Spleen (tissue), 7 donors: Measurements from ENCODE around the gene FGFBP1.

Experiments
- POLR2A ChIP-seq, 3 donors: fragments of 450-650 bp; IDR thresholded peaks; one replicate each; pipeline ENCODE4 v1.5.1; 2017; ENCODE audit warnings: antibody characterized with exemption in 3 of 3, mild to moderate bottlenecking in 1 of 3
- TF ChIP-seq, protein P1 (sequence below), 11 experiments: fragments of 200-600 bp in 7 of 11; fragments of 450-650 bp in 4 of 11; sonication (generic) in 4 of 11; IDR thresholded peaks in 8 of 11; conservative IDR thresholded peaks in 3 of 11; 1 replicate in 7 of 11; 2 replicates in 4 of 11; pipeline versions ENCODE4 v1.4.0 to v1.8.0; 2016 to 2021; ENCODE audit warnings: antibody characterized with exemption in 11 of 11, inconsistent platforms in 4 of 11, mild to moderate bottlenecking in 1 of 11
- donor health status: DM: no; HTN: no; CAD: no; lungs with moderate emphysema.
- donor health status: DM: no; HTN: no; CAD: no.
- donor health status: DM: no; HTN: no; CAD: no.

GRCh38 chr4:15988222-15988621 is 49.7 kb upstream of the FGFBP1 start:
- TF ChIP-seq, protein P1, sequence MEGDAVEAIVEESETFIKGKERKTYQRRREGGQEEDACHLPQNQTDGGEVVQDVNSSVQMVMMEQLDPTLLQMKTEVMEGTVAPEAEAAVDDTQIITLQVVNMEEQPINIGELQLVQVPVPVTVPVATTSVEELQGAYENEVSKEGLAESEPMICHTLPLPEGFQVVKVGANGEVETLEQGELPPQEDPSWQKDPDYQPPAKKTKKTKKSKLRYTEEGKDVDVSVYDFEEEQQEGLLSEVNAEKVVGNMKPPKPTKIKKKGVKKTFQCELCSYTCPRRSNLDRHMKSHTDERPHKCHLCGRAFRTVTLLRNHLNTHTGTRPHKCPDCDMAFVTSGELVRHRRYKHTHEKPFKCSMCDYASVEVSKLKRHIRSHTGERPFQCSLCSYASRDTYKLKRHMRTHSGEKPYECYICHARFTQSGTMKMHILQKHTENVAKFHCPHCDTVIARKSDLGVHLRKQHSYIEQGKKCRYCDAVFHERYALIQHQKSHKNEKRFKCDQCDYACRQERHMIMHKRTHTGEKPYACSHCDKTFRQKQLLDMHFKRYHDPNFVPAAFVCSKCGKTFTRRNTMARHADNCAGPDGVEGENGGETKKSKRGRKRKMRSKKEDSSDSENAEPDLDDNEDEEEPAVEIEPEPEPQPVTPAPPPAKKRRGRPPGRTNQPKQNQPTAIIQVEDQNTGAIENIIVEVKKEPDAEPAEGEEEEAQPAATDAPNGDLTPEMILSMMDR (IDR thresholded peaks at IDR 0.05 in 8 of 11, conservative IDR thresholded peaks at IDR 0.05 in 3 of 11): no peak
- TF ChIP-seq POLR2A (IDR thresholded peaks at IDR 0.05): no peak
